ENCODE data around the gene PDE4D. TPM values are rescaled to one million over a fixed set of nuclear protein-coding genes. Genes with fewer than 3 reads are reported as not detected.

The PDE4D gene
- total and polyA plus RNA-seq, 2 of the 4 experiments (the other 2 are of a cell fraction): 1.4 to 7.9 TPM

- no peak overlapping the region for H3K56ac ChIP-seq (ENCODE audit: extremely low read depth, insufficient read depth, low read length)
- H3K4me2 ChIP-seq (ENCODE audit: low read depth, low read length): no peak overlapping the region
- no peaks in the 10 kb centered on the region for H3K79me1 ChIP-seq (ENCODE audit: low read depth in 1 of 2, low read length in 2 of 2)
- intact Hi-C loops (cut with micrococcal nuclease): no loop called here
- H2AK9ac ChIP-seq (replicated peaks; ENCODE audit: low read depth, low read length, poor library complexity): no peak overlapping the region
- H3K4me3 ChIP-seq (ENCODE audit: insufficient read depth, low read depth, low read length): no peak overlapping the region
- POLR2A ChIA-PET (ENCODE audit: unreplicated experiment): no interaction called here
- BruUV-seq (replicated peaks): no TSS peak
- no peak overlapping the region for H3K4ac ChIP-seq (ENCODE audit: low read depth, low read length)
- no peak overlapping the region for H4K8ac ChIP-seq (ENCODE audit: low read depth in 2 of 2, low read length in 2 of 2)
- 79% methylated on average over 4 of the region's 6 CpGs; no CpG with 5 or more reads in 1 of the 2 experiments for WGBS, 2 experiments (ENCODE audit: extremely low coverage in 2 of 2, insufficient read length in 1 of 2)
- peak overlapping the region; percentile 70 for H2AFZ ChIP-seq (replicated peaks; ENCODE audit: low read length, poor library complexity)
- no peaks in the 10 kb centered on the region for H3K4me1 ChIP-seq (ENCODE audit: control insufficient read depth, insufficient read depth, low read length)
- H3K23ac ChIP-seq (ENCODE audit: low read depth, low read length): no peak overlapping the region
- H3K9ac ChIP-seq (ENCODE audit: low read depth, low read length): no peak overlapping the region
- no peaks in the 10 kb centered on the region for H4K20me1 ChIP-seq (ENCODE audit: insufficient read depth, low read length)
- H3K18ac ChIP-seq (ENCODE audit: low read depth, low read length): no peak overlapping the region
- DNase-seq: peak; percentile 27
- H3K27ac ChIP-seq (ENCODE audit: insufficient read depth, low read length): no peak overlapping the region
- no peaks in the 10 kb centered on the region for H3K9me3 ChIP-seq (ENCODE audit: control insufficient read depth, insufficient read depth, low read length)
- in situ Hi-C loops (cut with MboI; ENCODE audit: low sequenced_read_pairs): loop anchor here (25.0 kb wide), 1 partner anchor 274 kb away; no protein-coding TSS in a partner anchor
- no peak overlapping the region for H4K5ac ChIP-seq (ENCODE audit: low read depth, low read length)
- H3K14ac ChIP-seq (replicated peaks; ENCODE audit: low read depth, low read length): no peak overlapping the region
- H2BK20ac ChIP-seq (ENCODE audit: low read depth, low read length): no peak overlapping the region
- no peak overlapping the region for H2BK5ac ChIP-seq (ENCODE audit: low read depth, low read length, poor library complexity, severe bottlenecking)
- no peak overlapping the region for H2BK120ac ChIP-seq (ENCODE audit: low read depth, low read length)
- H4K91ac ChIP-seq (ENCODE audit: insufficient read depth, low read depth, low read length): no peak overlapping the region
- no peaks in the 10 kb centered on the region; the same call in 1 of the 2 replicates for H3K27me3 ChIP-seq (ENCODE audit: control insufficient read depth, insufficient read depth, low read length)
- no peaks in the 10 kb centered on the region for H3K36me3 ChIP-seq (ENCODE audit: control insufficient read depth, insufficient read depth, low read length)
- no peak for TF ChIP-seq MAZ (IDR thresholded peaks at IDR 0.05; ENCODE audit: borderline replicate concordance, low read depth, low read length)
- TF ChIP-seq MAFK (IDR thresholded peaks at IDR 0.05; ENCODE audit: low read depth, low read length): no peak
- TF ChIP-seq ELK1 (IDR thresholded peaks at IDR 0.05; ENCODE audit: borderline replicate concordance, low read depth, low read length): no peak
- H3K9me1 ChIP-seq (ENCODE audit: insufficient read depth, low read length): no peaks in the 10 kb centered on the region
- H2BK15ac ChIP-seq (ENCODE audit: low read depth, low read length): no peak overlapping the region
- H2AK5ac ChIP-seq (ENCODE audit: low read depth, low read length): no peak overlapping the region
- CTCF ChIA-PET: no interaction called here
- dilution Hi-C loops (cut with HindIII; ENCODE audit: low sequenced_read_pairs, unreplicated experiment): no loop called here
- no peak for ATAC-seq (ENCODE audit: low read depth)
These were observed 107.2 kb downstream of the PDE4D start for GRCh38 chr5:59786334-59786805.

Measured in IMR-90 (cell line).